Adrenal gland (tissue), 12 donors: Measurements from ENCODE around the gene LMF1. TPM values are rescaled to one million over a fixed set of nuclear protein-coding genes. Genes with fewer than 3 reads are reported as not detected.

Experiments used
- DNase-seq, 7 donors: peaks; one replicate each; pipeline ENCODE4 v3.0.0-alpha.2; 2019 to 2020
- H3K27ac ChIP-seq, 5 donors: fragments of 200-600 bp; sonication (generic) in 4 of 5; 1 replicate in 3 of 5; 2 replicates in 2 of 5; pipeline versions ENCODE4 v1.5.1 to v1.8.0; 2016 to 2020; ENCODE audit warnings: mild to moderate bottlenecking in 1 of 5
- H3K27me3 ChIP-seq: fragments of 200-600 bp; 2 replicates; pipeline ENCODE4 v1.8.0; 2021
- H3K36me3 ChIP-seq, 2 donors: fragments of 200-600 bp; replicated peaks in 1 of 2; 1 replicate in 1 of 2; 2 replicates in 1 of 2; pipeline versions ENCODE4 v1.5.1 to v1.8.0; 2018 to 2022
- H3K4me1 ChIP-seq, 2 donors: fragments of 200-600 bp; replicated peaks in 1 of 2; 1 replicate in 1 of 2; 2 replicates in 1 of 2; pipeline versions ENCODE4 v1.5.1 to v1.8.0; 2018 to 2021
- H3K4me3 ChIP-seq, 4 donors: fragments of 200-600 bp; sonication (generic) in 3 of 4; one replicate each; pipeline ENCODE4 v1.5.1; 2016 to 2018
- H3K9me3 ChIP-seq, 3 donors: fragments of 200-600 bp; sonication (generic) in 1 of 3; replicated peaks in 1 of 3; 1 replicate in 2 of 3; 2 replicates in 1 of 3; pipeline versions ENCODE4 v1.5.1 to v1.8.0; 2016 to 2021
- POLR2A ChIP-seq, 2 donors: fragments of 450-650 bp; IDR thresholded peaks; one replicate each; pipeline ENCODE4 v1.6.1; 2017; ENCODE audit warnings: antibody characterized with exemption in 2 of 2, mild to moderate bottlenecking in 2 of 2, moderate library complexity in 1 of 2
- WGBS, 4 donors: extraction: QIAGEN DNeasy Blood & Tissue Kit in 2 of 4; methylation state at CpG; one replicate each; pipeline versions ENCODE4 v1.1.5 to v1.1.7; 2013 to 2017; 5-methylcytosine and 5-hydroxymethylcytosine counted together
- intact Hi-C, 2 donors: fragments of 100-400 bp; cut with DNase I; formaldehyde crosslinking; loops; one replicate each; pipeline versions ENCODE4 v1.14.1 to v1.15.0; 2022 to 2023
- polyA plus RNA-seq, 3 donors: library from polyadenylated mRNA; stranded (reverse); fragments of 200-250 nt in 2 of 3; fragments of 350-450 nt in 1 of 3; fragmentation: Illumina TruSeq in 1 of 3; extraction: RNeasy Lipid Tissue Mini Kit (QIAGEN cat#74804) in 1 of 3; gene quantifications; one replicate each; pipeline ENCODE4 v1.2.3, GENCODE V29; 2013 to 2014
- total RNA-seq, 9 donors: library from RNA; depleted of rRNA in 4 of 9; stranded (reverse); fragments of >200 nt in 4 of 9; fragments of 120-200 nt in 1 of 9; fragmentation: NEBNext Ultra II Directional in 1 of 9; extraction: Animal tissue kit (Norgen Biotek cat#: 25700) in 1 of 9; gene quantifications; one replicate each; pipeline versions ENCODE4 v1.1.0 to v1.2.4, GENCODE V29; 2013 to 2023
- TF ChIP-seq, protein P1 (sequence below), 6 experiments: fragments of 450-650 bp in 4 of 6; fragments of 200-600 bp in 2 of 6; sonication (generic) in 1 of 6; IDR thresholded peaks; 1 replicate in 5 of 6; 2 replicates in 1 of 6; pipeline versions ENCODE4 v1.5.1 to v1.8.0; 2016 to 2021; ENCODE audit warnings: antibody characterized with exemption in 6 of 6, mild to moderate bottlenecking in 2 of 6, moderate library complexity in 1 of 6
- donor health status: healthy with polysubstance abuse.
- donor health status: Bipolar disorder and iron deficiency.
- donor health status: DM: yes; HTN: yes; CAD: no.
- donor health status: DM: no; HTN: no; CAD: no.
- donor health status: DM: no; HTN: no; CAD: no.
- donor health status: DM: yes; HTN: yes; CAD: no.

LMF1 gene
- total and polyA plus RNA-seq, 12 donors = 10.5 to 101 (median 36.3) TPM

DNA sequence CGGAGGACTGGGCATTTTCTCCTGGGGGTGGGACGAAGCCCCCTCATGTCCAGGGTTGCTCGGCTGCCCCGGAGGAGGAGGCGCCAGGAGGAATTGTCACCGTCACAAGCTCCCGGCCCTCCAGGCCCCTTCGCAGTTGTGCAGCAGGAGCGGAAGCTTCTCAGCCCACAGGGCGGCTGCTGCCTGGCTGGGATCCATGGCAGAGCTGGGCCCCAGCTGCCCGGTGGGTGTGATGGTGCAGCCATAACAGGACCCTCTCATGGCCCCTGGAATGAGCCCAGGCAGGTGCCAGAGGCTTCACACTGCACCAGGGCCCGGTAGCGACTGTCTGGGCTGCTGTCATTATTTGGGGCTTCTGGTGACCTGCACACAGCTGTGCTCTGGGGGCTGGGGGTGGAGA, 115.3 kb downstream of the LMF1 start:
- Histone ChIP-seq H3K27ac (no peak overlapping the region), H3K4me1 (no peaks in the 10 kb centered on the region), H3K4me3 (no peak overlapping the region), H3K27me3 (no peaks in the 10 kb centered on the region), H3K9me3 (no peaks in the 10 kb centered on the region), H3K36me3 (no peaks in the 10 kb centered on the region)
- 85 to 97% (median 94%) methylated on average over 10 to 13 of the region's 13 CpGs; no CpG with 5 or more reads in 1 of the 4 donors for WGBS, 4 donors
- no peak for TF ChIP-seq POLR2A (IDR thresholded peaks at IDR 0.05)
- TF ChIP-seq, protein P1, sequence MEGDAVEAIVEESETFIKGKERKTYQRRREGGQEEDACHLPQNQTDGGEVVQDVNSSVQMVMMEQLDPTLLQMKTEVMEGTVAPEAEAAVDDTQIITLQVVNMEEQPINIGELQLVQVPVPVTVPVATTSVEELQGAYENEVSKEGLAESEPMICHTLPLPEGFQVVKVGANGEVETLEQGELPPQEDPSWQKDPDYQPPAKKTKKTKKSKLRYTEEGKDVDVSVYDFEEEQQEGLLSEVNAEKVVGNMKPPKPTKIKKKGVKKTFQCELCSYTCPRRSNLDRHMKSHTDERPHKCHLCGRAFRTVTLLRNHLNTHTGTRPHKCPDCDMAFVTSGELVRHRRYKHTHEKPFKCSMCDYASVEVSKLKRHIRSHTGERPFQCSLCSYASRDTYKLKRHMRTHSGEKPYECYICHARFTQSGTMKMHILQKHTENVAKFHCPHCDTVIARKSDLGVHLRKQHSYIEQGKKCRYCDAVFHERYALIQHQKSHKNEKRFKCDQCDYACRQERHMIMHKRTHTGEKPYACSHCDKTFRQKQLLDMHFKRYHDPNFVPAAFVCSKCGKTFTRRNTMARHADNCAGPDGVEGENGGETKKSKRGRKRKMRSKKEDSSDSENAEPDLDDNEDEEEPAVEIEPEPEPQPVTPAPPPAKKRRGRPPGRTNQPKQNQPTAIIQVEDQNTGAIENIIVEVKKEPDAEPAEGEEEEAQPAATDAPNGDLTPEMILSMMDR (IDR thresholded peaks at IDR 0.05) = no peak
- DNase-seq = no peak
- intact Hi-C loops = no loop called here

DNA sequence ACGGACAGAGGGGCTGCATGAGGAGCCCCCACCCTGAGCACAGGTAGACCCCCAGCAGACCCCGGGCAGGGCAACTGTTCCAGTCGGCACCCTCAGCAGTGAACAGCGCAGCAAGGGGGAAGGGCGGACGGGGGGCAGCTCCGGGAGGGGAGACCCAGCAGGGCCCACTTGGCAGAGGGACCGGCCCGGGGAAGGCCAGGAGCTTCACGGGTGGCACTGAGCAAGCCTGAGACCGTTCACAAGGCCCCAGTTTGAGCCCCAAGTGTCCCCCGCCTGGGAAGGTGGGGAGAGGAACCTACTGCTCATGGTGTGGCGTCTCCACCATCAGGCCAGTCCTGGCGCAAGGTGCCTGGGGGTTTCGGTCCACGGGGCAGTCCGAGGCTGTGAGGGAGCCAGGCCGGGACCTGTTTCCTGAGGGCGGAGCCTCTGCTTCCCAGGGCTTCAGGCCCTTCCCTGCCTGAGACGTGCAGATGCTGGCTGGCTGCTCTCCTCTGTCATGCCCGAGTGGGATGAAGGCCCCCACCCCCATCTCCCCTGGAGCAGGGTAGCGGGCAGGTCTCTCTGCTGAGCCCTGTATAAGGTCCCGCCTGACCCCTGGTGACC, 115.9 kb downstream of the LMF1 start:
- DNase-seq = no peak
- no peak overlapping the region for H3K27ac ChIP-seq
- H3K36me3 ChIP-seq = no peaks in the 10 kb centered on the region
- H3K4me3 ChIP-seq = no peak overlapping the region
- no peaks in the 10 kb centered on the region for H3K27me3 ChIP-seq
- 90 to 100% (median 90%) methylated on average over 4 to 23 of the region's 23 CpGs; no CpG with 5 or more reads in 1 of the 4 donors for WGBS, 4 donors
- H3K9me3 ChIP-seq = no peaks in the 10 kb centered on the region
- intact Hi-C loops = no loop called here
- no peak for TF ChIP-seq POLR2A (IDR thresholded peaks at IDR 0.05)
- TF ChIP-seq, protein P1 (IDR thresholded peaks at IDR 0.05) = no peak
- no peaks in the 10 kb centered on the region for H3K4me1 ChIP-seq

DNA sequence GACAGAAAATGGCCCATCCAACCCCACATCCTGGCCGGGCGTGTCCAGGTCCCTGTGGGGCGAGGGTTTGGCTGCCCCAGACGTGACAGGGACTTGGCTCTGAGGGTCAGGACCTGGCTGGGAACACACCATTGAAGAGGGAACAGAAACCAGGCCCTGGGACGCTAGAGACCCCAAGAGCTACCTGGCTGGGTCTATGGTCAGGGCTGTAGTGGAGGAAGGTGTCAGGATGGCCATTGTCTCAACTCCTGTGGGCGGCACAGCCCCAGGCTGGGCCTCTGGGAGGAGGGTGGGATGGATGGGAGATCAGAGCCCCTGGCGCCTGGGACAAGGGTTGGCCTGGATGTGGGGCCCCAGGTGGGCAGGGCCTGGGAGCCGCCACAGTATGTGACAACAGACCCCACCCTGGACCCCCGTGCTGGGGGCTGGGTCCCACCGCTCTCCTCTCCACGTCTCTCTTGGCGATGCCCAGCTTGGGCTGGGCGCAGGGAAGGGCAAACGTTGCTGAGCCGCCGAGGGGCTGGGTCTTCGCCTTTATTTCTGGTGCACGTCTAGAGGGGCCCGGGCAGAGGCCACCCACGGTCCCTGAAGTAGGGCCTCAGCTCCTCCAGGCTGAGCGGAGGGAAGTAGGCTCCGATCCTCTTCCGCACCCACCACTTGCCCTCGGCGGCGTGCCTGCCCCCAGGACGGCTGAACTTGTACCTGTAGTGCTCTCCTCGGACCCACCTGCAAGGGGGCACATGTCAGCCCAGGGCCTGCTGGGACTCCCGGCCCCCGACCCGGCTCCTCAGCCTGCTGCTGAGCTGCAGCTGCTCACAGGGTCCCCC, 116.6 kb downstream of the LMF1 start:
- Histone ChIP-seq H3K4me3 (no peak overlapping the region), H3K36me3 (no peaks in the 10 kb centered on the region), H3K27ac (no peak overlapping the region), H3K27me3 (no peaks in the 10 kb centered on the region), H3K4me1 (no peaks in the 10 kb centered on the region), H3K9me3 (no peaks in the 10 kb centered on the region)
- intact Hi-C loops = no loop called here
- no peak for DNase-seq
- no peak for TF ChIP-seq POLR2A (IDR thresholded peaks at IDR 0.05)
- TF ChIP-seq, protein P1 (IDR thresholded peaks at IDR 0.05) = no peak
- WGBS, 4 donors = 91 to 94% (median 92%) methylated on average over 6 to 31 of the region's 31 CpGs

DNA sequence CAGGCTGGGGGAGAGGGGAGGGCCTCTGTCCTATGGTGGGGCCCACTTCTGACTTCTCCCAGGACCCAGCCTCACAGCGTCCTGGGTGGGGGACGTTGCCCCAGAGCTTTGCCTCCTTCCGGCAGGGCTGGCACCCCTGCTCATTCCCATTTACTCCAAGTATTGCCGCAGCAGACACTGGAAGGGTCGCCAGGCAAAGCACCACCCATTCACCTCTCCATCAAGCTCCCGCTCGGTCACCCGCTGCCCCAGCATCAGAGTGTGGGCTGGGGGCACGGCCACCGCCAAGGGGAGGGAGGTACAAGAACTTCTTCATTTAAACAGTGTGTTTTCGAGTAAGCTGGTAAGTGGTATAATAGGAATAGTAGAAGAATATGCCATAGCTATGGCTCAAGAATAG, 117.5 kb downstream of the LMF1 start:
- 83 to 96% (median 95%) methylated on average over 3 to 11 of the region's 11 CpGs for WGBS, 4 donors
- H3K36me3 ChIP-seq = no peaks in the 10 kb centered on the region
- intact Hi-C loops = no loop called here
- TF ChIP-seq, protein P1 (IDR thresholded peaks at IDR 0.05) = no peak
- TF ChIP-seq POLR2A (IDR thresholded peaks at IDR 0.05) = no peak
- no peak overlapping the region for H3K4me3 ChIP-seq
- no peaks in the 10 kb centered on the region for H3K9me3 ChIP-seq
- no peaks in the 10 kb centered on the region for H3K4me1 ChIP-seq
- no peak for DNase-seq
- no peaks in the 10 kb centered on the region for H3K27me3 ChIP-seq
- H3K27ac ChIP-seq = no peak overlapping the region
